OCI-LY1 (cell line): ENCODE results near the gene RFC1.
"Not testable (repeated sequence)": the region's sequence is repeated elsewhere in the genome, so short reads cannot be mapped to it uniquely, and the experiment has no call there.

ENCODE experiments used
- H2AFZ ChIP-seq: fragments of 200-600 bp; sonication (generic), shearing (Covaris generic); 2 replicates; pipeline ENCODE4 v1.6.0; 2014; ENCODE audit warnings: antibody characterized with exemption, mild to moderate bottlenecking, low read length
- H3F3A ChIP-seq: fragments of 200-600 bp; sonication (generic), shearing (Covaris generic); 2 replicates; pipeline ENCODE4 v1.6.0; 2014; ENCODE audit warnings: mild to moderate bottlenecking, antibody characterized with exemption, low read length, moderate library complexity; ENCODE audit not compliant: insufficient read depth
- H3K27ac ChIP-seq: fragments of 200-600 bp; sonication (generic); 2 replicates; pipeline ENCODE4 v1.5.1; 2014; ENCODE audit warnings: low read length, mixed run types, mild to moderate bottlenecking, low read depth; ENCODE audit not compliant: poor library complexity, severe bottlenecking
- H3K27me3 ChIP-seq: fragments of 200-600 bp; sonication (generic); 2 replicates; pipeline ENCODE4 v1.6.0; 2014; ENCODE audit warnings: antibody characterized with exemption, mild to moderate bottlenecking, low read length, moderate library complexity; ENCODE audit not compliant: insufficient read depth
- H3K36me3 ChIP-seq: fragments of 200-600 bp; sonication (generic); 2 replicates; pipeline ENCODE4 v1.6.1; 2014; ENCODE audit warnings: mild to moderate bottlenecking, antibody characterized with exemption, low read length, moderate library complexity, mixed read lengths; ENCODE audit not compliant: insufficient read depth
- H3K4me1 ChIP-seq: fragments of 200-600 bp; sonication (generic); 2 replicates; pipeline ENCODE4 v1.5.1; 2014; ENCODE audit warnings: mild to moderate bottlenecking, low read length, moderate library complexity; ENCODE audit not compliant: insufficient read depth, severe bottlenecking
- H3K4me2 ChIP-seq: fragments of 200-600 bp; sonication (generic), shearing (Covaris generic); 2 replicates; pipeline ENCODE4 v1.6.1; 2014; ENCODE audit warnings: low read length
- H3K4me3 ChIP-seq: fragments of 200-600 bp; sonication (generic); 2 replicates; pipeline ENCODE4 v1.5.1; 2014; ENCODE audit warnings: low read length, low read depth, mild to moderate bottlenecking, mixed read lengths; ENCODE audit not compliant: poor library complexity, severe bottlenecking
- H3K79me2 ChIP-seq: fragments of 200-600 bp; shearing (Covaris generic); 2 replicates; pipeline ENCODE4 v1.6.1; 2016; ENCODE audit warnings: mixed run types, low read length, mixed read lengths; ENCODE audit not compliant: insufficient read depth
- H3K9ac ChIP-seq: fragments of 200-600 bp; sonication (generic), shearing (Covaris generic); 2 replicates; pipeline ENCODE4 v1.6.1; 2014; ENCODE audit warnings: mild to moderate bottlenecking, low read length, mixed read lengths
- H3K9me2 ChIP-seq: fragments of 200-600 bp; sonication (generic), shearing (Covaris generic); 2 replicates; pipeline ENCODE4 v1.6.1; 2014; ENCODE audit warnings: low read depth, mild to moderate bottlenecking, low read length, mixed read lengths
- H3K9me3 ChIP-seq: fragments of 200-600 bp; shearing (Covaris generic); 2 replicates; pipeline ENCODE4 v1.6.1; 2014; ENCODE audit warnings: low read length, mixed read lengths
- H4K20me1 ChIP-seq: fragments of 200-600 bp; sonication (generic), shearing (Covaris generic); 2 replicates; pipeline ENCODE4 v1.6.0; 2016; ENCODE audit warnings: mild to moderate bottlenecking, low read length; ENCODE audit not compliant: insufficient read depth
- EZH2 ChIP-seq: fragments of 200-600 bp; sonication (generic), shearing (Covaris generic); IDR thresholded peaks from 2 replicates; pipeline ENCODE4 v1.8.0; 2017; ENCODE audit warnings: borderline replicate concordance, mixed run types, mild to moderate bottlenecking, antibody characterized with exemption, low read length, moderate library complexity, mixed read lengths
- TF ChIP-seq, protein P1 (sequence below): fragments of 200-600 bp; sonication (generic), shearing (Covaris generic); IDR thresholded peaks from 2 replicates; pipeline ENCODE4 v1.5.1; 2017; ENCODE audit warnings: mild to moderate bottlenecking, antibody characterized with exemption, low read length, moderate library complexity, mixed read lengths

The RFC1 gene

DNA sequence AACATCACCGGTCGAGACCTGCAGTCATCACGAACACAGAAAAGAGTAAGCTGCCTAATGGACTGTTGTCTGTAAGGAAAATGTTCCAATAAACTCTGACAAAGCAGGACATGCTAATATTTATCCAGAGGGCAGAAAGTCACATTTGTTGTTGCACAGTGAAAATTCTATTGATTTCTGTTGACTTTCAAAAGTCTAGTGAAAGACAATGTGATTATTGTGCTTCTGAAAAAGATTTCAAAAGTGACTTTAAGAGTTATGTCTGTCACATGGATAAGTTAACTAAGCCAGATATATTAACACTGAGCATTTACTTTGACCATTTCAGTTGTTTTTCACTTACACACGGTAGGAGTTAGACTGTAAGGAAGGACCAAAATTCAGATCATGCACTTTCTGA is 9.3 kb upstream of the RFC1 start:
- no peak overlapping the region for H3K9ac ChIP-seq

DNA sequence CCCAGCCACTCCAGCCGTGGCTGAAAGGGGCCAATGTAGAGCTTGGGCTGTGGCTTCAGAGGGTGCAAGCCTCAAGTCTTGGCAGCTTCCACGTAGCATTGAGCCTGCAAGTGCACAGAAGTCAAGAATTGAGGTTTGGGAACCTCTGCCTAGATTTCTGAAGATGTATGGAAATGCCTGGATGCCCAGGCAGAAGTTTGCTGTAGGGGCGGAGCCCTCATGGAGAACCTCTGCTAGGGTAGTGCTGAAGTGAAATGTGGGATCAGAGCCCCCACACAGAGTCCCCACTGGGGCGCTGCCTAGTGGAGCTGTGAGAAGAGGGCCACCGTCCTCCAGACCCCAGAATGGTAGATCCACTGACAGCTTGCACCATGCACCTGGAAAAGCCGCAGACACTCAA is 5.0 kb upstream of the RFC1 start:
- H3K36me3 ChIP-seq, H3K4me1 ChIP-seq, H3K79me2 ChIP-seq, H3K27ac ChIP-seq, H3K27me3 ChIP-seq, H3K9ac ChIP-seq, H3F3A ChIP-seq, H3K9me3 ChIP-seq, H3K4me2 ChIP-seq, H4K20me1 ChIP-seq, H2AFZ ChIP-seq, H3K9me2 ChIP-seq, H3K4me3 ChIP-seq: not testable (repeated sequence)

More for the DNA sequence above, 9.3 kb upstream of the RFC1 start:
- no peak overlapping the region for H3K4me2 ChIP-seq
- no peaks in the 10 kb centered on the region for H3K36me3 ChIP-seq
- H3K79me2 ChIP-seq: no peaks in the 10 kb centered on the region
- H3F3A ChIP-seq: no peaks in the 10 kb centered on the region
- 0 out of 2 replicates have a peak, but pooled peaks cover 9% of the 10 kb centered on the region for H3K9me3 ChIP-seq
- H3K4me1 ChIP-seq: no peaks in the 10 kb centered on the region
- no peak overlapping the region for H2AFZ ChIP-seq
- H3K27me3 ChIP-seq: no peaks in the 10 kb centered on the region; the same call in 1 of the 2 replicates
- H3K4me3 ChIP-seq: no peak overlapping the region
- H4K20me1 ChIP-seq: no peaks in the 10 kb centered on the region
- TF ChIP-seq, protein P1, sequence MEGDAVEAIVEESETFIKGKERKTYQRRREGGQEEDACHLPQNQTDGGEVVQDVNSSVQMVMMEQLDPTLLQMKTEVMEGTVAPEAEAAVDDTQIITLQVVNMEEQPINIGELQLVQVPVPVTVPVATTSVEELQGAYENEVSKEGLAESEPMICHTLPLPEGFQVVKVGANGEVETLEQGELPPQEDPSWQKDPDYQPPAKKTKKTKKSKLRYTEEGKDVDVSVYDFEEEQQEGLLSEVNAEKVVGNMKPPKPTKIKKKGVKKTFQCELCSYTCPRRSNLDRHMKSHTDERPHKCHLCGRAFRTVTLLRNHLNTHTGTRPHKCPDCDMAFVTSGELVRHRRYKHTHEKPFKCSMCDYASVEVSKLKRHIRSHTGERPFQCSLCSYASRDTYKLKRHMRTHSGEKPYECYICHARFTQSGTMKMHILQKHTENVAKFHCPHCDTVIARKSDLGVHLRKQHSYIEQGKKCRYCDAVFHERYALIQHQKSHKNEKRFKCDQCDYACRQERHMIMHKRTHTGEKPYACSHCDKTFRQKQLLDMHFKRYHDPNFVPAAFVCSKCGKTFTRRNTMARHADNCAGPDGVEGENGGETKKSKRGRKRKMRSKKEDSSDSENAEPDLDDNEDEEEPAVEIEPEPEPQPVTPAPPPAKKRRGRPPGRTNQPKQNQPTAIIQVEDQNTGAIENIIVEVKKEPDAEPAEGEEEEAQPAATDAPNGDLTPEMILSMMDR: no peak
- TF ChIP-seq EZH2: no peak
- no peak overlapping the region for H3K27ac ChIP-seq
- H3K9me2 ChIP-seq: no peaks in the 10 kb centered on the region

DNA sequence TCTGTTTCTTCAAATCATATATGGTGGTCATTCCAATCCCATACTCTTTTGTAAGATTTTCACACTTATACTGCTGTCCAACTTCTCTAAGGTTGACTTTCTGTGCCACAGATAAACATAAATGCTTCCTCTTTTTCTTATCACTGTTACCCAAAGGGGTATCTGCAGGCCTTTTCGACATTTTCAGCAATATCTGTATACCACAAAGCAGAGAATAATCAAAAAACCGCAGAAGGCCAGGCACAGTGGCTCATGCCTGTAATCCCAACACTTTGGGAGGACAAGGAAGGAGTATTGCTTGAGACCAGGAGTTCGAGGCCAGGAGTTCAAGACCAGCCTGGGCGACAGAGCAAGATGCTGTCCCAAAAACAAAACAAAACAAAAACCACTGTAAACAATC is 3.1 kb upstream of the RFC1 start:
- no peak for TF ChIP-seq EZH2
- TF ChIP-seq, protein P1: no peak
- Histone ChIP-seq H3K27me3 (no peaks in the 10 kb centered on the region), H3K4me2 (no peak overlapping the region), H3K9me3 (0 out of 2 replicates have a peak, but pooled peaks cover 9% of the 10 kb centered on the region), H3F3A (no peaks in the 10 kb centered on the region), H3K36me3 (no peaks in the 10 kb centered on the region), H4K20me1 (no peaks in the 10 kb centered on the region), H3K4me3 (no peak overlapping the region), H3K79me2 (peaks cover 15% of the 10 kb centered on the region), H3K9me2 (no peaks in the 10 kb centered on the region), H3K9ac (no peak overlapping the region), H3K27ac (no peak overlapping the region), H3K4me1 (peaks cover 13% of the 10 kb centered on the region), H2AFZ (no peak overlapping the region)

DNA sequence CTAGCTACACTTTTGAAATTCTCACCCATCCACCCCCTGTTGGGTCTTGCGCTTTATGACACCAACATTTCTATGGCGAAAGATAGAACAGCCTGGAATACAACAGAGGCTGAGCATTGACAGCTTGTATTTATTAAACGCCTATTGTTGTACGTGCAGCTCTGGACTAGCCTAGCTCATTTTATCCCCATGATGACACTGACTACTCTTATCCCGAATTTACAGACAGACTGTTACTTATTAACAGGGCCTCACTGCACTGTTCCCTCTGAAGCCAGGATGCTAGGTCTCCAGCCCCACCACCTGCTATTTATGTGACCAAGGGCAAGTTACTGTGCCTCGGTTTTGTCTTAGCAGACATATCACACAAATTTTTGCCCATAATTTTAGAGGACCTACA is 1.0 kb upstream of the RFC1 start:
- H3F3A ChIP-seq: no peaks in the 10 kb centered on the region; the same call in 1 of the 2 replicates
- H4K20me1 ChIP-seq: no peaks in the 10 kb centered on the region
- no peaks in the 10 kb centered on the region for H3K36me3 ChIP-seq
- no peaks in the 10 kb centered on the region for H3K9me2 ChIP-seq
- H3K9me3 ChIP-seq: 0 out of 2 replicates have a peak, but pooled peaks cover 6% of the 10 kb centered on the region
- H2AFZ ChIP-seq: no peak overlapping the region
- no peaks in the 10 kb centered on the region for H3K27me3 ChIP-seq
- no peak overlapping the region for H3K27ac ChIP-seq
- H3K4me1 ChIP-seq: peaks cover 34% of the 10 kb centered on the region
- no peak overlapping the region for H3K4me3 ChIP-seq
- no peak overlapping the region for H3K4me2 ChIP-seq
- no peak overlapping the region for H3K9ac ChIP-seq
- peaks cover 37% of the 10 kb centered on the region for H3K79me2 ChIP-seq
- TF ChIP-seq, protein P1: no peak
- TF ChIP-seq EZH2: no peak
